ENCODE data around the gene WASF1. TPM values are rescaled to one million over a fixed set of nuclear protein-coding genes. Genes with fewer than 3 reads are reported as not detected.
A peak's percentile ranks its signal among the peaks of the same experiment; 100 is the strongest.
"Not testable (repeated sequence)": the region's sequence is repeated elsewhere in the genome, so short reads cannot be mapped to it uniquely, and the experiment has no call there.

Gene WASF1
- total RNA-seq, 1 experiment from 2014 or later: 19.0 TPM

GRCh38 chr6:110173506-110174132, 5.9 kb downstream of the WASF1 start:
- DNase-seq (ENCODE audit: low read depth): no peak

GRCh38 chr6:110170081-110170480, 9.4 kb downstream of the WASF1 start:
- no peak for DNase-seq (ENCODE audit: low read depth)

GRCh38 chr6:110158479-110158878, 21.0 kb downstream of the WASF1 start:
- DNase-seq (ENCODE audit: low read depth): no peak

GRCh38 chr6:110147870-110148269, 31.6 kb downstream of the WASF1 start:
- DNase-seq (ENCODE audit: low read depth): no peak

- peak; percentile 33 for DNase-seq (ENCODE audit: low read depth)
Observed at GRCh38 chr6:110140650-110141049, 38.8 kb downstream of the WASF1 start.

GRCh38 chr6:110139052-110139451, 40.4 kb downstream of the WASF1 start:
- no peak for DNase-seq (ENCODE audit: low read depth)

- no peak for DNase-seq (ENCODE audit: low read depth)
Observed at GRCh38 chr6:110137924-110138887, 41.3 kb downstream of the WASF1 start.

GRCh38 chr6:110130362-110130761, 49.1 kb downstream of the WASF1 start:
- DNase-seq (ENCODE audit: low read depth): no peak

GRCh38 chr6:110128418-110128817, 51.1 kb downstream of the WASF1 start:
- no peak for DNase-seq (ENCODE audit: low read depth)

GRCh38 chr6:110125361-110125760, 54.1 kb downstream of the WASF1 start:
- no peak for DNase-seq (ENCODE audit: low read depth)

- not testable (repeated sequence) for DNase-seq (ENCODE audit: low read depth)
Observed at GRCh38 chr6:110121655-110122054, 57.8 kb downstream of the WASF1 start.

GRCh38 chr6:110116258-110116657, 63.2 kb downstream of the WASF1 start:
- no peak for DNase-seq (ENCODE audit: low read depth)

- DNase-seq (ENCODE audit: low read depth): no peak
Observed at GRCh38 chr6:110114004-110114403, 65.5 kb downstream of the WASF1 start.

GRCh38 chr6:110105296-110105695, 74.2 kb downstream of the WASF1 start:
- DNase-seq (ENCODE audit: low read depth): no peak

GRCh38 chr6:110103260-110103659, 76.2 kb downstream of the WASF1 start:
- no peak for DNase-seq (ENCODE audit: low read depth)

- DNase-seq (ENCODE audit: low read depth): no peak
Observed at GRCh38 chr6:110102411-110102810, 77.1 kb downstream of the WASF1 start.

GRCh38 chr6:110101885-110102284, 77.6 kb downstream of the WASF1 start:
- DNase-seq (ENCODE audit: low read depth): no peak

- no peak for DNase-seq (ENCODE audit: low read depth)
Observed at GRCh38 chr6:110098511-110099116, 80.9 kb downstream of the WASF1 start.

GRCh38 chr6:110097443-110097842, 82.0 kb downstream of the WASF1 start:
- DNase-seq (ENCODE audit: low read depth): no peak

- DNase-seq (ENCODE audit: low read depth): no peak
Observed at GRCh38 chr6:110095935-110096334, 83.5 kb downstream of the WASF1 start.

GRCh38 chr6:110095101-110095500, 84.4 kb downstream of the WASF1 start:
- no peak for DNase-seq (ENCODE audit: low read depth)

GRCh38 chr6:110093981-110094380, 85.5 kb downstream of the WASF1 start:
- no peak for DNase-seq (ENCODE audit: low read depth)

- DNase-seq (ENCODE audit: low read depth): no peak
Observed at GRCh38 chr6:110090876-110091275, 88.6 kb downstream of the WASF1 start.

All from RPMI7951 (cell line).